Measurements from ENCODE around the gene ESRRB.

Gene ESRRB

GRCh38 chr14:76428611-76429010, 52.7 kb downstream of the ESRRB start:
- no peak for DNase-seq (ENCODE audit: low read depth, low spot score)
- no peak for TF ChIP-seq CTCF (IDR thresholded peaks at IDR 0.05; ENCODE audit: insufficient read depth, low read length, missing control alignments)
- H3K4me3 ChIP-seq (ENCODE audit: low read depth, low read length), result no peak overlapping the region
- POLR2A ChIA-PET, result no interaction called here
- CTCF ChIA-PET, result interaction anchor here (1.0 to 1.2 kb wide), 2 partner anchors 9 to 217 kb away, joined by 3 read pairs; no protein-coding TSS in a partner anchor

DNA sequence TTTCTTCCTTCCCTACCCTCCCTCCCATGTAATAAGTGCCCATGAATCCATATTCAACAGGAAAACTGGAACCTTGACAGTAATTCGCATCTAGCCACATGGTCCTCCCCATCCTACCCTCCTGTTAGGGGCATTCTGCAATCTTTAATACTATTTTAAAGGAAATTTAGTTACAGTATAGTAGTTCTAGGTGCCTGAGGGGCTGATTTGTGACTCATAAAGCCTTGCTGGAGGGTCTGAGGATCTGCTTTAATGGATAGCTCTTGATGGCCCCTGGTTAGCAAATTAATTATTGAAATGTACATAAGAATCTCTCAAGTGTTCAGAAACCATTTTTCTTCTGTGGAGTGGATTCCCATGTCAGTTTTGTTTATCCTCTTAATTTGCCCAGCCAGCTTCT, 54.1 kb downstream of the ESRRB start:
- ChIA-PET CTCF (no interaction called here), POLR2A (no interaction called here)

GRCh38 chr14:76430475-76430980, 54.6 kb downstream of the ESRRB start:
- CTCF ChIA-PET, result no interaction called here
- DNase-seq (ENCODE audit: low read depth, low spot score), result no peak
- no peak for TF ChIP-seq CTCF (IDR thresholded peaks at IDR 0.05; ENCODE audit: insufficient read depth, low read length, missing control alignments)
- POLR2A ChIA-PET, result no interaction called here
- no peak overlapping the region for H3K4me3 ChIP-seq (ENCODE audit: low read depth, low read length)

More for the DNA sequence above, 54.1 kb downstream of the ESRRB start:
- DNase-seq (ENCODE audit: low read depth, low spot score), result no peak
- TF ChIP-seq CTCF (IDR thresholded peaks at IDR 0.05; ENCODE audit: insufficient read depth, low read length, missing control alignments), result no peak
- H3K4me3 ChIP-seq (ENCODE audit: low read depth, low read length), result no peak overlapping the region

DNA sequence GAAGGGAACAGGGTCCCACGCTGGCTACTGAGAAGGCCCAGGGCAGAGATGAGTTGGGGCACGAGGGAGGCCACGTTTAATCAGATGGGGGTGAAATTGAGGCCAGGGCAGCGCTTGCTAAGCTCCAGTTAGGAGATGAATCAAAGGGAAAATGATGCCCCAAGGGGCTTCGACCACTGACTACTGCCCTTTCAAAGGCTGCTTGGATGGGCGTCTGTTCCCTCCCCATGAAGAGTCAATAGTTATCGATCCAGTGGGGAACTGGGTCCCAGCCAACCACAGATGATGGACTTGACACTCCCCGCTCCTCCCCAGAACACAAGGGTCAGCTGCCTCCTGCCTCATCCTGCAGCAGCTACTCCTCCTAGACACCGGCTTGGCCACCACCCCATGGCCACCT, 55.6 kb downstream of the ESRRB start:
- ChIA-PET CTCF (no interaction called here), POLR2A (no interaction called here)
- DNase-seq (ENCODE audit: low read depth, low spot score), result no peak
- TF ChIP-seq CTCF (IDR thresholded peaks at IDR 0.05; ENCODE audit: insufficient read depth, low read length, missing control alignments), result no peak
- H3K4me3 ChIP-seq (ENCODE audit: low read depth, low read length), result no peak overlapping the region

DNA sequence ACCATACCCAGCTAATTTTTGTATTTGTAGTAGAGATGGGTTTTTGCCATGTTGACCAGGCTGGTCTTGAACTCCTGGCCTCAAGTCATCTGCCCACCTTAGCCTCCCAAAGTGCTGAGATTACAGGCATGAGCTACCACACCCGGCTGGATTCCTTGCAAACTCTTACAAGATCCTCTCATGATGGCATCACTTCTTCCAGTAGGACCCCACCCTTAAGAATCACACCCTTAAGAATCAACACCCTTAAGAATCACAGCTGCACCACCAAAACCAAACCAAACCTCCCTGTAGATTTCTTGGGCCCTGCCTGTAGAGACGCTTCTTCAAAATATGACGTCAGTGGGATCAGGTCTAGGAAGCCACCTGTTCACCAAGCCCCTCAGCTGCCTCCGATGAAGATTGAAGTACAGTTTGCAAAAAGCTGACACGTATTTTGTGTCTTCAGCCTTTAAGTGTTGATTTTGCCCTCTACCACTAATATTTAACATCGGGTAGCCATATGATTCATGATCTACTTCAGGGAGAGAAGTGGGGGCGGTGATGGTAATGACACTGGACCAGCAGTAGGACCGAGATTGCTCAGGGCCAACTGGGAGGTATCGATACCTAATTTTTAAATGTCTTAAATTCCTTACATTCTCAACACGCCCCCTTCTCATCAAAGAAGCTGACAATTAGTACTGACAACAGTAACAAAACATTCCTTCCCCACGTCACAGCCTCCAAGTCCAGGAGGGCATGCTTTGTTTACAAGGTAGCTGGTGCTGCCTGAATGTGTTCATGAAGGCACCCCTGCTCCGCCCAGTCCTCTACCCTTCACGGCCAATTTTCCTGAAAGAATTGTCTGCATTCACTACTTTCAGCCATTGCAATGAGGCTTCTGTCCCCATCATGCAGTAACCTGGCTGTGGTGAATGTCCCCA, 57.2 kb downstream of the ESRRB start:
- ChIA-PET POLR2A (no interaction called here), CTCF (no interaction called here)
- DNase-seq (ENCODE audit: low read depth, low spot score), result no peak
- no peak for TF ChIP-seq CTCF (IDR thresholded peaks at IDR 0.05; ENCODE audit: insufficient read depth, low read length, missing control alignments)
- no peak overlapping the region for H3K4me3 ChIP-seq (ENCODE audit: low read depth, low read length)

DNA sequence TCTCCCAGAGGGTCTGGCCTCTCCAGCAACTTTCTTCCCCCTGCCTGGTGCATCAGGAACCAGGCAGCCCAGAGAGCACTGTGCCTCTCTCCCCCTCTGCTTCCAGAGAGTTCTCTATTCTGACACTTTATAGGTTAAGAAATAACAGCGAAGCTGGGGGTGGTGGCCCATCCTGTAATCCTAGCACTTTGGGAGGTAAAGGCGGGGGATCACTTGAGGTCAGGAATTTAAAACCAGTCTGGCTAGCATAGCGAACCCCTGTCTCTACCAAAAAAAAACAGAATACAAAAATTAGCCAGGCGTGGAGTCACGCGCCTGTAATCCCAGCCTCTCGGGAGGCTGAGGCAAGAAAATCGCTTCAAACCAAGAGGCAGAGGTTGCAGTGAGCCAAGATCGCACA, 58.3 kb downstream of the ESRRB start:
- H3K4me3 ChIP-seq (ENCODE audit: low read depth, low read length), result no peak overlapping the region
- no peak for TF ChIP-seq CTCF (IDR thresholded peaks at IDR 0.05; ENCODE audit: insufficient read depth, low read length, missing control alignments)
- CTCF ChIA-PET, result no interaction called here
- no peak for DNase-seq (ENCODE audit: low read depth, low spot score)
- POLR2A ChIA-PET, result no interaction called here
